Measurements from ENCODE around the gene PTCD3.

Gene PTCD3

GRCh38 chr2:86147793-86148192, 41.8 kb downstream of the PTCD3 start:
- no peak for DNase-seq

- no peak for DNase-seq
These were observed 44.5 kb downstream of the PTCD3 start for GRCh38 chr2:86150502-86150901.

DNA sequence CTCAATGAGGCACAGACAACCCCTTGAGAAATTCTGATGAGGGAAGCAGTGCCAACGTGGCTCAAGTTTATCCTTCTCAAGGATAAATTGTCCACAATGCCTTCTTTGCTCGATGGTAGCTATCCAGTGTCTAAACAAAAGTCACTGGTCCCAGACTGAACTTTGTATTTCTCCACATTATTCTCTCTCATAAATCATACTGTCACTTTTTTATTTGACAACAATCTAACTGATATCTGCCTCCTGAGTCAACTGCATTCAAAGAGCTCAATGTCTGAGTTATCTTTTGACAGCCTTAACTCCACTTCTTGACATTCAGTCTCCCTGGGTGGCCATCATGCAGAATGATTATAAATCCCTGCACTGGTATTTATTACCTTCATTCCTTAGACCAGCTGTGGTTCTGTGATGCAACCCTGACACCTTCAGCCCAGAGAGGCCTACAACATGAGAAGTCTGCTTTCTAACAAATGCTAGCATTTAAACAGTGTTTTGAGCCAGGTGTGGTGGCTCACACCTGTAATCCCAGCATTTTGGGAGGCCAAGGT, 51.0 kb downstream of the PTCD3 start:
- DNase-seq: no peak

- DNase-seq: no peak
These were observed 52.3 kb downstream of the PTCD3 start for GRCh38 chr2:86158286-86158685.

GRCh38 chr2:86160156-86160952, 54.3 kb downstream of the PTCD3 start:
- DNase-seq: no peak

- no peak for DNase-seq
These were observed 64.4 kb downstream of the PTCD3 start for GRCh38 chr2:86170449-86170848.

- DNase-seq: no peak
These were observed 65.3 kb downstream of the PTCD3 start for GRCh38 chr2:86171295-86171694.

GRCh38 chr2:86172610-86173009, 66.6 kb downstream of the PTCD3 start:
- DNase-seq: no peak

GRCh38 chr2:86174445-86174844, 68.4 kb downstream of the PTCD3 start:
- DNase-seq: no peak

DNA sequence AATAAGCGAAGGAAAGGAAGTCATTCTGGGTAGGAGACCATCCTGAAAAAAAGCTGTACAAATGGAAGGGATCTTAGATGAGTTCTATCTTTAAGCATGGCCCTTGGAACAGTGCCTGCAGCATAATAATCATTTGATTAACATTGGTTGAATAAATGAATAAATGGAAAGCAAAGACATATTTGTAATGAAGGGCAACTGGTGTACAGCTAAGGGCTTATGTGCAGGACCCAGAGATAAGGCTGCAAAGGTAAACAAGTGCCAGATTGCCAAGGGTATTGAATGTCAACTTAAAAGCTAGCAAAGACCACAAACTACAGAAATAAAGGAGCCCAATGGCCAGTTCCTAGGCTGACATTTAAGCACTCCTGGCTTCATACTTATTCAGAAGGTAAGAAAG, 69.8 kb downstream of the PTCD3 start:
- DNase-seq: no peak

DNA sequence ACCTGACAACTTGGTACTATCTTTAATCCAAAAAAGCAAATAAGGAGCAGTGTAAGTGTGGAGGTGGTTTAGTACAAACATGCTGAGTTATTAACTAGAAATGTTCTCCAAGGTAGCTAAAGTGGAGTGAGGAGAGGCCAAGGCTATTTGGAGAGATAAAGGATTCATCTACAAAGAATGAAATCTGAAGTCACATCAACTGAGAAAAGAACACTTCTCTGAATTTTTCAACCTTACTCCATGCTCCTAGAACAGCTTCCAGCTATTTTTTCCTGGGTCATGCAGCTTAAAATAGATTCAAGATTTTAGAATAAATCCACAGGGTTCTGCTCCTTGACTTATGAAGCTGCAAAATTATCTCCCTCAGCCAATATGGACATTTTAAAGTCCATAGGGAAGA, 70.6 kb downstream of the PTCD3 start:
- no peak for DNase-seq

GRCh38 chr2:86185517-86186212, 79.6 kb downstream of the PTCD3 start:
- DNase-seq: no peak

DNA sequence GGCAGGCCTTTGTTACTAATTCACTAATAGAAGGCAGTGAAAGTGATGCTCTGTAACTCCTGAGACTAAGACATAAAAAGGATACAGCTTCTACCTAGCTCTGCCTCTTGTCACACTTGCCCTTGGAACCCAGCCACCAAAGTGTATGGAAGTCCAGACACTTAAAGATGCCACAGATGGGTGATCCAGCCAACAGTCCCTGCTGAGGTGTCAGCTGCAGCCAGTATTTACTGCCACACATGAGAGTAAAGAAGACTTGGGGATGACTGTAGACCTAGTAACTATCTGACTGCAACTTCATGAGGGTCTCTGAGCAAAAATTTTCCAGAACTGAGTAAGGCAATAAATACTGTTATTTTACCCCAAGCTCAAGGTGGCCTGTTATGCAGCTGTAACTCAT, 80.4 kb downstream of the PTCD3 start:
- DNase-seq: no peak

DNA sequence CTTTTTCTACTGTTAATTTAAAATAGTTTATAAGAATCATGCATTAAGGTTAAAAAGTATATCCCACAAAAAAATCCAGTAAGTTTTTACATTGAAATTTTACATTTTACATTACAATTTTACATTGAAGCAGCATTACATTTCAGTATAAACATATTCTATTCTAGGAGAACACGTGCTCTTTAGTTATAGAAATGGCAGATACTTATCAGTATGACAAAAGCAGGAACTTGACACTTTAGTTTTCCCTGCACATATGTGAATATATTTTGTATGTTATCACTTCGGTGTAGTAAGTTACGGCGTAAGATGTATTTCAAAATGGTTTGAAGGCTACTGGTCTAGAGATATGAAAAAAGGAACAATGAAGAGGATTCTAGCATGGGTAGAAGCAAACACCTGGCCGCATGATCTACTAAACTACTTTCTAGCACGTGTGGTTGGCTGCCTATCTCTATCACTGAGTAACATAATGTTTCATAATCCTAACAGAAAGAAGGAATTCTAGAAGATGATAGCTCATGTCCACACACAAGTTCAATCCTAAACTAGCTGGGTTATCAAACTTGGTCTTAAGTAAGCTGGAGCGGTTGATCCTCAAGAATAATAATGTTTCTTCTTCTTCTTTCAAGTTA, 83.9 kb downstream of the PTCD3 start:
- no peak for DNase-seq

Data from DMS79 treated with DMSO at 0.1 percent for 48 hours (cell line).